Breast epithelium (tissue), 4 donors: ENCODE results near the gene HSD11B1. TPM values are rescaled to one million over a fixed set of nuclear protein-coding genes. Genes with fewer than 3 reads are reported as not detected.

Source experiments
- DNase-seq, 2 donors: peaks; one replicate each; pipeline ENCODE4 v3.0.0-alpha.2; 2019; ENCODE audit warnings: low spot score in 2 of 2
- H3K27ac ChIP-seq, 2 donors: fragments of 200-600 bp; sonication (generic) in 1 of 2; one replicate each; pipeline ENCODE4 v1.5.1; 2016 to 2019; ENCODE audit warnings: mild to moderate bottlenecking in 1 of 2
- H3K27me3 ChIP-seq, 2 donors: fragments of 200-600 bp; sonication (generic) in 1 of 2; one replicate each; pipeline versions ENCODE4 v1.5.1 to v1.6.0; 2017 to 2019; ENCODE audit warnings: control low read depth in 1 of 2, mild to moderate bottlenecking in 1 of 2
- H3K36me3 ChIP-seq: fragments of 200-600 bp; one replicate; pipeline ENCODE4 v1.5.1; 2019
- H3K4me1 ChIP-seq, 2 donors: fragments of 200-600 bp; sonication (generic); one replicate each; pipeline ENCODE4 v1.5.1; 2016 to 2019; ENCODE audit warnings: control low read depth in 1 of 2
- H3K4me3 ChIP-seq, 3 donors: fragments of 200-600 bp; sonication (generic); 1 replicate in 2 of 3; 2 replicates in 1 of 3; pipeline ENCODE4 v1.5.1; 2016 to 2019; ENCODE audit warnings: mild to moderate bottlenecking in 3 of 3, moderate library complexity in 2 of 3
- H3K9me3 ChIP-seq, 2 donors: fragments of 200-600 bp; sonication (generic) in 1 of 2; one replicate each; pipeline ENCODE4 v1.5.1; 2016 to 2019; ENCODE audit warnings: control low read depth in 1 of 2
- POLR2A ChIP-seq: fragments of 450-650 bp; IDR thresholded peaks from one replicate; pipeline ENCODE4 v1.6.1; 2016; ENCODE audit warnings: antibody characterized with exemption, mild to moderate bottlenecking, moderate library complexity
- POLR2AphosphoS5 ChIP-seq, 3 donors: sonication (generic); formaldehyde crosslinking; IDR thresholded peaks; one replicate each; pipeline ENCODE4 v1.6.1; 2017; ENCODE audit warnings: antibody characterized with exemption in 3 of 3
- intact Hi-C: fragments of 100-400 bp; cut with DNase I; formaldehyde crosslinking; loops from one replicate; pipeline ENCODE4 v1.15.1; 2023; ENCODE audit warnings: low total_unique reads
- total RNA-seq, 3 donors: library from RNA; depleted of rRNA; stranded (reverse); fragments of >200 nt; gene quantifications; one replicate each; pipeline ENCODE4 v1.1.0, GENCODE V29; 2016
- TF ChIP-seq, protein P1 (sequence below), 3 donors: fragments of 450-650 bp; IDR thresholded peaks; one replicate each; pipeline ENCODE4 v1.5.1; 2016 to 2017; ENCODE audit warnings: antibody characterized with exemption in 3 of 3, mild to moderate bottlenecking in 3 of 3, moderate library complexity in 3 of 3

The HSD11B1 gene
- total RNA-seq, 3 donors from 2014 or later = 0.88 to 90.1 (median 7.5) TPM

DNA sequence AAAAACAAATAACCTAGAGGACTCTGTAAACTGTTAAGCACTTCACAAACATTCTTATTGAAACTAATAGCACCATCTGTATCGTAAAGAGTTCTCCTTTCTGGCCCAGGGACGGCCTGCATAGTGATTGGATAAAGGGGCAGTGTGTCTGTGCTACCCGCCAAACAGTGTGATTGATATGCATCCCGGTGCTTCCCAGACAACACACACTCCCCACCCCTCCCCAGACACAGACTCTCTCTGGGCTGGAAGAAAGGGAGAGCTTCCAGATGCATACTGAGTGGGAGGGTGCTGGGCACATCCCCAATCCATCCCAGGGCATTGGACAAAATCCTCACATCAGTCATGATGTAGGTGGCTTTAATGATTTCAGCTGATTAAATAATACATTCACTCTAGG, 3.7 kb downstream of the HSD11B1 start:
- Histone ChIP-seq H3K4me1 (no peaks in the 10 kb centered on the region), H3K9me3 (no peaks in the 10 kb centered on the region), H3K27me3 (no peaks in the 10 kb centered on the region), H3K27ac (no peak overlapping the region), H3K36me3 (no peaks in the 10 kb centered on the region), H3K4me3 (no peak overlapping the region)
- TF ChIP-seq POLR2A = no peak
- TF ChIP-seq POLR2AphosphoS5 (IDR thresholded peaks at IDR 0.05) = no peak
- TF ChIP-seq, protein P1, sequence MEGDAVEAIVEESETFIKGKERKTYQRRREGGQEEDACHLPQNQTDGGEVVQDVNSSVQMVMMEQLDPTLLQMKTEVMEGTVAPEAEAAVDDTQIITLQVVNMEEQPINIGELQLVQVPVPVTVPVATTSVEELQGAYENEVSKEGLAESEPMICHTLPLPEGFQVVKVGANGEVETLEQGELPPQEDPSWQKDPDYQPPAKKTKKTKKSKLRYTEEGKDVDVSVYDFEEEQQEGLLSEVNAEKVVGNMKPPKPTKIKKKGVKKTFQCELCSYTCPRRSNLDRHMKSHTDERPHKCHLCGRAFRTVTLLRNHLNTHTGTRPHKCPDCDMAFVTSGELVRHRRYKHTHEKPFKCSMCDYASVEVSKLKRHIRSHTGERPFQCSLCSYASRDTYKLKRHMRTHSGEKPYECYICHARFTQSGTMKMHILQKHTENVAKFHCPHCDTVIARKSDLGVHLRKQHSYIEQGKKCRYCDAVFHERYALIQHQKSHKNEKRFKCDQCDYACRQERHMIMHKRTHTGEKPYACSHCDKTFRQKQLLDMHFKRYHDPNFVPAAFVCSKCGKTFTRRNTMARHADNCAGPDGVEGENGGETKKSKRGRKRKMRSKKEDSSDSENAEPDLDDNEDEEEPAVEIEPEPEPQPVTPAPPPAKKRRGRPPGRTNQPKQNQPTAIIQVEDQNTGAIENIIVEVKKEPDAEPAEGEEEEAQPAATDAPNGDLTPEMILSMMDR (IDR thresholded peaks at IDR 0.05) = no peak
- no peak for DNase-seq
- intact Hi-C loops = no loop called here

DNA sequence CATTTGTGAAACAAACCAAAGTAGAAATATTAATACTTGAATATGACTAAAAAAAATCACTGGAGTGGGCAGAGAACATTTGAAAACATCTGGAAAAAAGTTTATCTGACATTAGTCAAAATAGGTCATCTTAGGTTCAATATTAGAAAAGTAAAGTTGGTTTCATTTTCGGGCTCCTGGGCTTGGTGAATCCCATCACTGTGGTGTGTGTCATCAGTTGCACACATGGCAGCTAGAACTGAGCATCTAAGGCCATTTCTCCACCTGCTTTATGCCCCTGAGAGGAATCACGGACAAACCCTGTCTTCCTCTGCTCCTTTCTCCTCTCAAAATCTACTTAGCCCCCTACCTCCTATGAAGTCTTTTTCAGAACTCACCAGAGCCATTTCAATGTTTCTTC, 5.4 kb downstream of the HSD11B1 start:
- Histone ChIP-seq H3K9me3 (no peaks in the 10 kb centered on the region), H3K27ac (no peak overlapping the region), H3K4me1 (no peaks in the 10 kb centered on the region), H3K36me3 (no peaks in the 10 kb centered on the region), H3K4me3 (no peak overlapping the region), H3K27me3 (no peaks in the 10 kb centered on the region)
- no peak for DNase-seq
- no peak for TF ChIP-seq POLR2AphosphoS5 (IDR thresholded peaks at IDR 0.05)
- TF ChIP-seq, protein P1 (IDR thresholded peaks at IDR 0.05) = no peak
- TF ChIP-seq POLR2A = no peak
- intact Hi-C loops = no loop called here

DNA sequence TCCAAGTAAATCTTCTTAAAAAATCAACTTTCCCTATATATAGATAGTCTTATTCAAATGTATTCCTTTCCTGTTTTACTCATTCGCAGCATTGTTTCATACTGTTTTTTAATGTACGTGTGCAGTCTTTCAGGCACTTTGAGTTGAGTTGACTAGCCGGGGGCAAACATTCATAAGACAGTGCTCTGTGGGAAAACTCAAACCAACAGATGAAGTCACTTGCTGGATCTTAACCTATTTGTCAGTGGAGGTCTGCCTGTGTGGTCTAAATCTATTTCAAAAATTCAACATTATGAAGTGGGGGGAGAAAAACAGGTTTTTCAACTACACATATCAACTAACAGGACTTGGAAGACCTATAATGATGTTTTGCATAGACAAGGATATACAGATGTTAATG, 6.2 kb downstream of the HSD11B1 start:
- no peak overlapping the region for H3K27ac ChIP-seq
- no peaks in the 10 kb centered on the region for H3K9me3 ChIP-seq
- intact Hi-C loops = no loop called here
- H3K27me3 ChIP-seq = no peaks in the 10 kb centered on the region
- no peak overlapping the region for H3K4me3 ChIP-seq
- TF ChIP-seq, protein P1 (IDR thresholded peaks at IDR 0.05) = no peak
- no peak for TF ChIP-seq POLR2AphosphoS5 (IDR thresholded peaks at IDR 0.05)
- no peak for TF ChIP-seq POLR2A
- H3K36me3 ChIP-seq = no peaks in the 10 kb centered on the region
- DNase-seq = no peak
- no peaks in the 10 kb centered on the region for H3K4me1 ChIP-seq

DNA sequence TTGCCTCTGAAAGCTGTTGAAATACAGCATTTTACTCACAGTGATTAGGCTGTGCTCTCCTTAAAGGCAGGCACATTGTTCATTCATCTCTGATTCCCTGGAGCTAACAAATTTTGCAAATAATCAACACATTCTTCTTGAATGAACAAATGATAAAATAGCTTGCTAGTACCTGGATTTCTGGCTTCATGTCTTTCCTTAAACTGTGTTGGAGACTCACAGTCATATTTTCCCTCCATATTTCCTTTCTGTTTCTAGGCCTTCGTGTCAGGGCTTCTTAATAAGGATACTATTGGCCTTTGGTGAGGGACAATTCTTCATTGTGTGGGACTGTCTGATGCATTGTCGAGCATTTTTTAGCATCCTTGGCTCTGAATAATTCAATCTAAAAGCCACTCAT, 9.7 kb downstream of the HSD11B1 start:
- Histone ChIP-seq H3K4me1 (no peaks in the 10 kb centered on the region), H3K27me3 (no peaks in the 10 kb centered on the region), H3K4me3 (no peak overlapping the region), H3K36me3 (no peaks in the 10 kb centered on the region), H3K27ac (peak overlapping the region; percentile 16 to 22), H3K9me3 (no peaks in the 10 kb centered on the region)
- intact Hi-C loops = no loop called here
- no peak for DNase-seq
- TF ChIP-seq POLR2AphosphoS5 (IDR thresholded peaks at IDR 0.05) = no peak
- TF ChIP-seq POLR2A = no peak
- TF ChIP-seq, protein P1 (IDR thresholded peaks at IDR 0.05) = no peak

DNA sequence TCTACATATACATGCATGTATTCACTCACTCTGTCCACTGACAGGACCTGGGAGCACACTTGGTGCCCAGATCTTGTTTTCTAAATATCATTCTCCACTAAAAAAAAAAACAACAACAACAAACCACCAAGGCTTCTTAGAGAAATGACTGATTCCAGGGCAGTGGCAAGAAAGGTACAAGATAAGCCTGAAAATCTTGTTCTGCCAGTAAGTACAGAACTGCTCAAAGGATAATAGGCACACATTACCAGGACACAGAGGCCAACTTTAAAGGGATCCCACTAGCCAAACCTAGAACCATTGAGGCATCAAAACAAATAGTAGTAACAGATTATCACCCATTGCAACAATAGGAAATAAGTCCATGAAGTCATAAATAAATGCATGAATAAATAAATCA, 10.7 kb downstream of the HSD11B1 start:
- H3K27me3 ChIP-seq = no peaks in the 10 kb centered on the region
- H3K9me3 ChIP-seq = no peaks in the 10 kb centered on the region
- no peak for DNase-seq
- no peak overlapping the region for H3K4me3 ChIP-seq
- no peaks in the 10 kb centered on the region for H3K4me1 ChIP-seq
- intact Hi-C loops = no loop called here
- H3K36me3 ChIP-seq = no peaks in the 10 kb centered on the region
- TF ChIP-seq, protein P1 (IDR thresholded peaks at IDR 0.05) = no peak
- no peak for TF ChIP-seq POLR2A
- TF ChIP-seq POLR2AphosphoS5 (IDR thresholded peaks at IDR 0.05) = no peak
- H3K27ac ChIP-seq = no peak overlapping the region
